Measurements from ENCODE around the gene SRI.
"Not testable (repeated sequence)": the region's sequence is repeated elsewhere in the genome, so short reads cannot be mapped to it uniquely, and the experiment has no call there.

The SRI gene

DNA sequence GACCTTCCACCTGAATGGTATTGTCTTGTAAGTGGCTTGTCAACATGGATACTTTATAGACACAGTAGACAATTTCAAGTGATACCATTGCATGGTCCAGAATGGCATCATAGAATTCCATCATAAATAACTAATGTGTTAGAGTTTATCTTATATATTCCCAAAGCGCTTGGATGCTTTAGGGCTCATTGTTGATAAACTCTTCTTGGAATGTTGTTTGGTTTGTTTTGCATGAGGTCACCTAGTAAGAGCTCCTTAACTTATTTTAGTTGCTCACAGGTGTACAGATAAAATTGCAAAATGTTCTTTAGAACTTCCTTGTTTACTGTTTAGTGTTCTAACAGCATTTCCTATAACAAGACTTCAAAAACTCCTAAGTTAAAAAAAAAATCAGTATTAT, 36.8 kb downstream of the SRI start:
- FAIRE-seq (no peak), DNase-seq (ENCODE audit: insufficient read length, low spot score) (no peak)
- no peak for TF ChIP-seq POLR2A (IDR thresholded peaks at IDR 0.05; ENCODE audit: low read depth, low read length)

DNA sequence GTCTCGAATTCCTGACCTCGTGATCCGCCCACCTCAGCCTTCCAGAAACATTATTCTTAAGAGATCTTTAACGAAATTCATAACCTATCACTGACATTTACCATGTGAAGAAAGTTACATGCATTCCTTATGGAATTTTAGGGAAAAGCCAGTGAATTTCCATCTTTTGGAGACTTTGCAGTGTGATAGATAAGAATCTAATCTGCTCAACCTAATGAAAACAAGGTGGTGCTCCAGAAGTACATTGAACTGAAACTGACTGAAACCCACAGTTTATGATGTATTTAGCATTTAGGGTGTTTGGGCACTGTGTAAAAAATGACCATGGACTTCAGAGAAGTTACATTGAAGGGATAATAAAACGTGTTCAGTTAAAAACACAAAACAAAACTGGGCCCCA, 43.6 kb downstream of the SRI start:
- TF ChIP-seq POLR2A (IDR thresholded peaks at IDR 0.05; ENCODE audit: low read depth, low read length), result no peak
- FAIRE-seq, result no peak
- DNase-seq (ENCODE audit: insufficient read length, low spot score), result no peak

DNA sequence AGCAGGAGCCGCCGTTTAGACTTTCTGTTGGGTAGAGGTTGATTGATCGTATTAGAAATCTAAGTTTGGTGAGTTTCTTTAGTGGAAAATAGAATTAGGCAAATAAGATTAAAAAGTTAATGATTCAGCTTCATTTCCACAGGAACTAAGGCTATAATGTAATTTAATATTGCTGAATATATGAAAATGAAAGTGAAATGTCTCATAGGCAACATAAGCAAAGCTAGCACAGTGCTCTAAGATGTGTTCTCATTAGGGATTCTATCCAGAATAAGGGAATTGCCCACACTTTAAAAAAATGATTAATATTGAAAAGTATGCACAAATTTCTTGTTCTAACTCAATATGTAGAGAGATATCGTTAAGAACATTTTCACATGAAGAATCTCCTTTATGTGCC, 47.0 kb downstream of the SRI start:
- FAIRE-seq (no peak), DNase-seq (ENCODE audit: insufficient read length, low spot score) (no peak)
- TF ChIP-seq POLR2A (IDR thresholded peaks at IDR 0.05; ENCODE audit: low read depth, low read length), result no peak

DNA sequence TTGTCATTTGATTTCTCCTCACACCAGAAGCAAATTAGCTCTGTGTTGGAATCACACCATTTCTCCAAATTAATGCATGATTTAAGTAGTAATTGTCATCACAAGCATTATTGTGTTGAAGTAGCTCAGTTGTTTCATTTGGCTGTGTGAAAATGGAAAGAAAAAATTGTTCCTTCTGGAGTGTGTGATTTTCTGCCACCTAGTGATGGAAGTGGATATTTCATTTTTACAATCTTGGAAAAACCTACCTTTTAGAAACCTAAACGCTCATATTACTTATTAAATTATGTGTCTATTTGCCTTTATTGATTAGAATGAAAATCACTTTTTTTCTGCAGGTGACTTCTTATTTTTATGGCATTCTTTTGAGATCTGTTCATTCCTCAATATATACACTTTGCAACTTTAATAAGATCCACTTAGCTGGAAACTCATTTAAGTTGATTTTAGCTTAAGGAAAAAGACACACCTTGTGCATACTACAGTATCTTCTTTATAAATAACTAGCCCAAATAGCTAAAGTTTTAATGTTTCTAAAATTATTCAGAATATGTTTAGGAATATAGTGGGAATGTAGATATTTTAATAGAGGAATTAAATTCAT, 50.0 kb downstream of the SRI start:
- DNase-seq (ENCODE audit: insufficient read length, low spot score) (no peak), FAIRE-seq (peak; percentile 71)
- TF ChIP-seq POLR2A (IDR thresholded peaks at IDR 0.05; ENCODE audit: low read depth, low read length), result no peak

DNA sequence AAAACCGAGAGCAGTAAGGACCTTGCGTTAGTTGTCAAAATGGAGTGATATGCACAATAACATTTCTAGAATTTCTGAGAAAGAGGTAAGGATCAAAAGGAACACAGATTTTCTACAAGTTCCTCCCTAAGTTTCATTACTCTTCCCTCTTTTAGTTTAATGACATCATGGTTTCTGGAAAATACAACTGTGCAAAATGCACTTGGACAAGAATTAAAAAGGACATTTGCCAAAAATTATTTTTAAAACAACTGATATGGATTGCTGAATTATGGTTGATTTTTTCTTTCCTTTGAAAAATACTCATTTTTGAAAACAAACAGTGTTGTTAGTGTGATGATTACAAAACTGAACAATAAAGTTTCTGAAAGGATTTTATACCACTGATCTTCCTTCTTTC, 52.1 kb downstream of the SRI start:
- no peak for DNase-seq (ENCODE audit: insufficient read length, low spot score)
- no peak for FAIRE-seq
- TF ChIP-seq POLR2A (IDR thresholded peaks at IDR 0.05; ENCODE audit: low read depth, low read length), result no peak

DNA sequence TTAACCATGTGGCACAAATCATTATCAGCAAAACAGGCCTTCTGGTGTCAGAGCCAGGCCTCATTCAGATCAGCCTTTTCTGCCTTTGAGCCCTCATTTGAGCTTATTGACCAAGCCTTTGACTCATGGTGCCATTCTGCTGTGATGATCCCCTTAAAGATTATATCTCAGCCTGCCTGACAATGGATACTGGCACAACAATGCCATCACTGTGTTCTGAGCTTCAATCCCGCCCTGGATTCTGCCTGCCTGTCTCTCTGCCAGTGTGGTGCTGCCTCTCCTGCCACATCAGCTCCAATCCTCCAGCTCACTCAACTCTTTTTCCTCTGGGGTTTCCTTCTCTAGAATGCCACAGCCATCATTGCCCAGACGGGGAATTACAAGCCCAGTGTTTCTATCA, 52.6 kb downstream of the SRI start:
- FAIRE-seq, result no peak
- TF ChIP-seq POLR2A (IDR thresholded peaks at IDR 0.05; ENCODE audit: low read depth, low read length), result no peak
- DNase-seq (ENCODE audit: insufficient read length, low spot score), result no peak

DNA sequence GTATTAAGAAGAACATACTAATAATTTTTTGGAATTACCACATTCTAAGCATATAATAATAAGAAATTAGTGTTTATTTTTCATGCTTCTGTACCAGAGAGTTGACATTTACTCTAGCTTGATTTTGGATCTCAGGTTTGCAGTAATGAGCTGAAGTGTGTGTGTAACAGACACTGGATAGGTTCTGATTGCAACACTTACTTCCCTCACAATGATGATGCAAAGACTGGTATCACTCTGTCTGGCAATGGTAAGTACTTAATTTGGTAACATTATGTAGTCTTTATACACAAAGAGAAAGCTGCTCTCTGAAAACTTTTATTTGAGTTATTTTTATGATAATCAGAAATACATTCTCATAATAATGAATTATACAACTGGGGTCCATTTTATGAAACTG, 54.1 kb downstream of the SRI start:
- no peak for FAIRE-seq
- TF ChIP-seq POLR2A (IDR thresholded peaks at IDR 0.05; ENCODE audit: low read depth, low read length), result no peak

DNA sequence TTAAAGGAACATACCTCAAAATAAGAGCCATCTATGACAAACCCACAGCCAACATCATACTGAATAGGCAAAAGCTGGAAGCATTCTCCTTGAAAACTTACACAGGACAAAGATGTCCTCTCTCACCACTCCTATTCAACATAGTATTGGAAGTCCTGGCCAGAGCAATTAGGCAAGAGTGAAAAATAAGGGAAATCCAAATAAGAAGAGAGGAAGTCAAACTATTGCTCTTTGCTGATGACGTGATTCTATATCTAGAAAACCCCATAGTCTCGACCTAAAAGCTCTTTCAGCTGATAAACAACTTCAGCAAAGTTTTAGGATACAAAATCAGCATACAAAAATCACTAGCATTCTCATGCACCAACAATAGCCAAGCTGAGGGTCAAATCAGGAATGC, 60.1 kb downstream of the SRI start:
- DNase-seq (ENCODE audit: insufficient read length, low spot score); FAIRE-seq: not testable (repeated sequence)

More for the DNA sequence above, 54.1 kb downstream of the SRI start:
- DNase-seq (ENCODE audit: insufficient read length, low spot score), result no peak

DNA sequence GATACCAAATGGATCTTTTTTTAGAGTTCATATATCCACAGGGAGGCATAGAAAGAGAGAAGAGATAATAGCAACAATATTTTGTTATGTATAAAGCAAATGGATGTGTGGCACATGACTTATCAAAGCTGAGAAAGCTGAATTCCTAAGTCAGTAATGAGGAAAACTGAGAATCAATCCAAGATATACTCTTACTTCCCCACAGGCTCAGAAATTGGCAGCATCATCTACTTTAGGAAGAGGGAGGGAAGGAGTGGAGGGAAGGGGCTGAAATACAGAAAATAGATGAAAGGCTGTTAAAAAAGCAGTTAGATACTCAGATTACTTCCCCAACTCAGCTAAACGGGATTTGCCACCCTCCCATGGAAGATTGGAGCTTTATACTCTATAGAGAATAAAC, 63.5 kb downstream of the SRI start:
- no peak for TF ChIP-seq POLR2A (IDR thresholded peaks at IDR 0.05; ENCODE audit: low read depth, low read length)
- no peak for DNase-seq (ENCODE audit: insufficient read length, low spot score)
- FAIRE-seq, result no peak

DNA sequence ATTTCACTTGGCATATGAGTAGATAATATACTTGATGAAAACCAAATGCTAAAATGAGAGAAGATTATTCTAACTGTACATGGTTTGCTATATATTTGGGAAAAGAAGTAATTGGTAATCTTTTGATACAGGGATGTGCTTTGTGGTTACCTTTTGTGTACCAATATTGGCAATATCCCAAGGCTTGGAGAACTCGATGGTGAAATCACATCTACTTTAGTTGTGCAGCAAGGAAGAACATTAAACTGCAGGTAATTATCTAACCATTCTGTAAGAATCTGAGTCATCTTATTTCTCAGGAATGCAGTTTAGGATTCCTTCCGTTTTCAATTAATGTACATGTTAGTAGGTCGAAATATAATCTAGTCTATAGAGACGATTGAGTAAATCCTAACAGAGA, 64.1 kb downstream of the SRI start:
- DNase-seq (ENCODE audit: insufficient read length, low spot score), result no peak
- no peak for TF ChIP-seq POLR2A (IDR thresholded peaks at IDR 0.05; ENCODE audit: low read depth, low read length)
- FAIRE-seq, result no peak

Data from H54 (cell line).